ENCODE results near the gene DUSP11. TPM values are rescaled to one million over a fixed set of nuclear protein-coding genes. Genes with fewer than 3 reads are reported as not detected.

Gene DUSP11
- total and polyA plus RNA-seq, 2 of the 13 experiments (the other 11 are each of a cell fraction or from before 2014, with no cell fraction given) = 30.5 to 36.2 TPM

- no peak for TF ChIP-seq ETS1 (CRISPR knock-in tag; IDR thresholded peaks at IDR 0.05)
- peak; percentile 65 for TF ChIP-seq RAD21 (CRISPR knock-in tag; IDR thresholded peaks at IDR 0.05)
- peak; percentile 55 for TF ChIP-seq PPARG (CRISPR knock-in tag; conservative IDR thresholded peaks at IDR 0.05)
- TF ChIP-seq ZSCAN20 (CRISPR knock-in tag; IDR thresholded peaks at IDR 0.05; ENCODE audit: borderline replicate concordance) = no peak
- TF ChIP-seq HBP1 (CRISPR knock-in tag; IDR thresholded peaks at IDR 0.05; ENCODE audit: low read depth) = peak; percentile 66; the same call in 1 of the 2 replicates
- 0 out of 2 replicates have a peak, but pooled peaks have one; percentile 29 for TF ChIP-seq NCOA2 (CRISPR knock-in tag; IDR thresholded peaks at IDR 0.05)
- peak; percentile 84; the same call in 1 of the 2 replicates for TF ChIP-seq ZNF337 (CRISPR knock-in tag; IDR thresholded peaks at IDR 0.05; ENCODE audit: borderline replicate concordance, low read depth)
- peak; percentile 88 for TF ChIP-seq MXD3 (CRISPR knock-in tag; IDR thresholded peaks at IDR 0.05)
- peak; percentile 54; the same call in 1 of the 2 replicates for TF ChIP-seq SMAD3 (CRISPR knock-in tag; IDR thresholded peaks at IDR 0.05)
- TF ChIP-seq ZNF224 (CRISPR knock-in tag; IDR thresholded peaks at IDR 0.05) = no peak; the same call in 1 of the 2 replicates
- TF ChIP-seq, protein P1, sequence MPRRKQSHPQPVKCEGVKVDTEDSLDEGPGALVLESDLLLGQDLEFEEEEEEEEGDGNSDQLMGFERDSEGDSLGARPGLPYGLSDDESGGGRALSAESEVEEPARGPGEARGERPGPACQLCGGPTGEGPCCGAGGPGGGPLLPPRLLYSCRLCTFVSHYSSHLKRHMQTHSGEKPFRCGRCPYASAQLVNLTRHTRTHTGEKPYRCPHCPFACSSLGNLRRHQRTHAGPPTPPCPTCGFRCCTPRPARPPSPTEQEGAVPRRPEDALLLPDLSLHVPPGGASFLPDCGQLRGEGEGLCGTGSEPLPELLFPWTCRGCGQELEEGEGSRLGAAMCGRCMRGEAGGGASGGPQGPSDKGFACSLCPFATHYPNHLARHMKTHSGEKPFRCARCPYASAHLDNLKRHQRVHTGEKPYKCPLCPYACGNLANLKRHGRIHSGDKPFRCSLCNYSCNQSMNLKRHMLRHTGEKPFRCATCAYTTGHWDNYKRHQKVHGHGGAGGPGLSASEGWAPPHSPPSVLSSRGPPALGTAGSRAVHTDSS (CRISPR knock-in tag; conservative IDR thresholded peaks at IDR 0.05) = no peak
- TF ChIP-seq RARA (CRISPR knock-in tag; IDR thresholded peaks at IDR 0.05) = peak; percentile 32; the same call in 1 of the 2 replicates
- no peak for TF ChIP-seq NR2F1 (CRISPR knock-in tag; IDR thresholded peaks at IDR 0.05)
- TF ChIP-seq CERS6 (CRISPR knock-in tag; IDR thresholded peaks at IDR 0.05) = no peak; the same call in 1 of the 2 replicates
- TF ChIP-seq ZNF142 (CRISPR knock-in tag; IDR thresholded peaks at IDR 0.05) = no peak
- TF ChIP-seq NFIC (IDR thresholded peaks at IDR 0.05; ENCODE audit: low read length) = no peak
- 0 out of 2 replicates have a peak, but pooled peaks have one; percentile 50 for TF ChIP-seq RFXAP (CRISPR knock-in tag; IDR thresholded peaks at IDR 0.05; ENCODE audit: borderline replicate concordance)
Observed at GRCh38 chr2:73779467-73780236, at the start of gene DUSP11 (continued).
